Transverse colon (tissue), 4 donors: ENCODE results near the gene MRPL48.

ENCODE experiments used
- CTCF ChIP-seq, 5 experiments: fragments of 200-600 bp in 3 of 5; fragments of 450-650 bp in 2 of 5; sonication (generic) in 3 of 5; IDR thresholded peaks; 1 replicate in 2 of 5; 2 replicates in 3 of 5; pipeline ENCODE4 v1.5.1; 2016 to 2017; ENCODE audit warnings: antibody characterized with exemption in 5 of 5, inconsistent platforms in 3 of 5, mild to moderate bottlenecking in 2 of 5, moderate library complexity in 1 of 5
- POLR2A ChIP-seq: fragments of 450-650 bp; IDR thresholded peaks from one replicate; pipeline ENCODE4 v1.6.1; 2016; ENCODE audit warnings: antibody characterized with exemption, mild to moderate bottlenecking, moderate library complexity
- POLR2AphosphoS5 ChIP-seq, 3 donors: sonication (generic); formaldehyde crosslinking; IDR thresholded peaks; one replicate each; pipeline ENCODE4 v1.6.1; 2016; ENCODE audit warnings: antibody characterized with exemption in 3 of 3

DNA sequence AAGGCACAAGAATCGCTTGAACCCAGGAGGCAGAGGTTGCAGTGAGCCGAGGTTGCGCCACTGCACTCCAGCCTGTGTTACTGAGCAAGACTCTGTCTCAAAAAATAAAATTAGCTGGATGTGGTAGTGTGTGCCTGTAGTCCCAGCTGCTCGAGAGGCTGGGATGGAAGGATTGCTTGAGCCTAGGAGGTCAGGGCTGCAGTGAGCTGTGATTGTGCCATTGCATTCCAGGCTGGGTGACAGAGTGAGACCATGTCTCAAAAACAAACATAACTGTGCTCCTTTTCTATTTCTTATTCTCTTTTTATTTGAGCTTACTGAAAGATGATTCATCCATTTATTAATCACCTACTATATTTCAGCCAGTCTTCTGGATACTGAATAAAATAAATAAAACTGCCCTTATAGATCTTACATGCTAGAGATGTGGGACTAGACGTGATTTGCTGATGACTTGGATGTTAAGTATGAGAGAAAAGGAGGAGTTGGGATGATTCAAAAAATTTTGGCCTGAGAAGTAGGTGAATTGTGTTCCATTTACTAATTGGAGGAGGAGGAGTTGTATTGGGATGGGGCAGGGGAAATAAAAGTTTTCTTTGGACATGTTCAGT, 107.2 kb downstream of the MRPL48 start:
- no peak for TF ChIP-seq CTCF (IDR thresholded peaks at IDR 0.05)
- TF ChIP-seq POLR2A: no peak
- no peak for TF ChIP-seq POLR2AphosphoS5 (IDR thresholded peaks at IDR 0.05)
